SJSA1 (cell line): ENCODE data around the gene DAZAP1. TPM values are rescaled to one million over a fixed set of nuclear protein-coding genes. Genes with fewer than 3 reads are reported as not detected.
A peak's percentile ranks its signal among the peaks of the same experiment; 100 is the strongest.

Experiments
- DNase-seq, 2 experiments: peaks; one replicate each; pipeline ENCODE4 v3.0.0-alpha.2; 2015 to 2020; ENCODE audit warnings: low spot score in 2 of 2, low read depth in 1 of 2
- H3K27ac ChIP-seq: fragments of 250-450 bp; sonication (Bioruptor Pico); 2 replicates; pipeline ENCODE4 v1.5.1; 2020; ENCODE audit warnings: mild to moderate bottlenecking, moderate library complexity
- H3K27me3 ChIP-seq: fragments of 250-450 bp; sonication (Bioruptor Pico); replicated peaks from 2 replicates; pipeline ENCODE4 v1.5.1; 2020; ENCODE audit warnings: mild to moderate bottlenecking, moderate library complexity
- H3K36me3 ChIP-seq: fragments of 250-450 bp; sonication (Bioruptor Pico); 2 replicates; pipeline ENCODE4 v1.5.1; 2020; ENCODE audit warnings: mild to moderate bottlenecking
- H3K4me1 ChIP-seq: fragments of 250-450 bp; sonication (Bioruptor Pico); replicated peaks from 2 replicates; pipeline ENCODE4 v1.6.1; 2021; ENCODE audit warnings: mild to moderate bottlenecking
- H3K4me3 ChIP-seq: fragments of 250-450 bp; sonication (Bioruptor Pico); 2 replicates; pipeline ENCODE4 v1.5.1; 2020; ENCODE audit warnings: mild to moderate bottlenecking
- H3K9me3 ChIP-seq: fragments of 250-450 bp; sonication (Bioruptor Pico); replicated peaks from 2 replicates; pipeline ENCODE4 v1.5.1; 2020; ENCODE audit warnings: mild to moderate bottlenecking
- total RNA-seq: library from RNA; depleted of rRNA; stranded (reverse); fragments of >200 nt; shearing (Covaris generic); gene quantifications from 2 replicates; pipeline ENCODE4 v1.2.3, GENCODE V29; 2014

DAZAP1 gene
- total RNA-seq, 1 experiment from 2014 or later: 131 TPM

DNA sequence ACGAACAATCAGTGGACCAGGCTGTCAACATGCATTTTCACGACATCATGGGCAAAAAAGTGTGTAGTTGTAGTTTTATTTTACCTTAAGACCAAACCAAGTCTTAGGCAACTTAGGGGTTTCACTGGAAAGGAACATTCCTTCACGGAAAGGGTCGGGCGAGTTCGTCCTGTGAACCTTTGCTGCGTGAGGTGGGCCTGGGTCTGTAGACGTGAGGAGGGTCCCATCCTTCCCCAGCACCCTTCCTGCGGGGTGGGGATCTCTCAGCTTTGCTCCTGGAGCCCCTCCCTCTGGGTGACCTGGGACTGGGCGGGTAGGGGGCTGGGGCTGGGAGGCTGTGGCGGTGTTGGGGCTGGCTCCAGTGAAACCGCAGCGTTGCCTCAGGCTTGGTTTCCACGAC is 18.5 kb downstream of the DAZAP1 start:
- no peak for DNase-seq
- no peak overlapping the region for H3K27ac ChIP-seq
- no peaks in the 10 kb centered on the region; the same call in 1 of the 2 replicates for H3K9me3 ChIP-seq
- H3K4me1 ChIP-seq: no peaks in the 10 kb centered on the region
- H3K36me3 ChIP-seq: peaks cover 88% of the 10 kb centered on the region
- no peak overlapping the region for H3K4me3 ChIP-seq
- H3K27me3 ChIP-seq: no peaks in the 10 kb centered on the region

- no peak for DNase-seq
- H3K36me3 ChIP-seq: peaks cover 85% of the 10 kb centered on the region
- H3K4me1 ChIP-seq: no peaks in the 10 kb centered on the region
Measured at GRCh38 chr19:1426736-1427135, 19.4 kb downstream of the DAZAP1 start.

DNA sequence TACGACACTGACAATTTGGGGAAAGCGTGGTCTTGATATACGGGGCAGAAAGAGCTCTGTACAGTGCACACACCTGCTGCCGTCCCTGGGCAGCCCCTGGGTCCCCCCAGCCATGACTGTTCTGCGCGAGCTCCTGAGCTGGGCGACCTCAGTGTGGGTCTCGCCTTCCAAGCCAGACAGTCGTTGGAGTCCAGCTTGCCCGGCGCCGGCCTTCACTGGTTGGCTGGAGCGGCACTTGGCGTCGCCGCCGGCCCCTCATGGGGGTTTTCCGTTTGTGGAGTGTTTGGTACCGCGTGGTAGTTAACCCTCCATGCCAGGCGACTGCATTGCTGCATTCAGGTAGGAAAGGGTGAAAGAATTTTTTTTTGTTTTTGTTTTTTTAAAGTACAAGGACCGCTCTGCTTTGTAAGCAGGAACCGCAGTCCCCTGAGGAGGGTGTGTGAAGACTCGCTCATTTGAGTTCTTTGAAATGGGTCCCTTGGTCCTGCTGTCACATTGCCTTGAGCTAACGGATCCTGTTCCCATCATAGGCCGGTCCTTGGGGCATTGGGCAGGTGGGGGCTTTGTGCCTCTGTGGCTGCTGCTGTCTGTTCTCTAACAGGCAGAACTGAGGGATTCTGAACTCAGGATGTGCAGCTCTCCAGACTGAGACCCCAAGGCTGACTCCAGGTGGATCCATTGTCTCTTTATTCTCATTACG is 20.0 kb downstream of the DAZAP1 start:
- Histone ChIP-seq H3K4me3 (no peak overlapping the region), H3K36me3 (peaks cover 85% of the 10 kb centered on the region), H3K27me3 (no peaks in the 10 kb centered on the region), H3K9me3 (no peaks in the 10 kb centered on the region; the same call in 1 of the 2 replicates), H3K27ac (no peak overlapping the region), H3K4me1 (no peaks in the 10 kb centered on the region)
- no peak for DNase-seq

More at GRCh38 chr19:1426736-1427135, 19.4 kb downstream of the DAZAP1 start:
- no peaks in the 10 kb centered on the region for H3K27me3 ChIP-seq
- H3K27ac ChIP-seq: no peak overlapping the region
- no peak overlapping the region for H3K4me3 ChIP-seq
- H3K9me3 ChIP-seq: no peaks in the 10 kb centered on the region; the same call in 1 of the 2 replicates

DNA sequence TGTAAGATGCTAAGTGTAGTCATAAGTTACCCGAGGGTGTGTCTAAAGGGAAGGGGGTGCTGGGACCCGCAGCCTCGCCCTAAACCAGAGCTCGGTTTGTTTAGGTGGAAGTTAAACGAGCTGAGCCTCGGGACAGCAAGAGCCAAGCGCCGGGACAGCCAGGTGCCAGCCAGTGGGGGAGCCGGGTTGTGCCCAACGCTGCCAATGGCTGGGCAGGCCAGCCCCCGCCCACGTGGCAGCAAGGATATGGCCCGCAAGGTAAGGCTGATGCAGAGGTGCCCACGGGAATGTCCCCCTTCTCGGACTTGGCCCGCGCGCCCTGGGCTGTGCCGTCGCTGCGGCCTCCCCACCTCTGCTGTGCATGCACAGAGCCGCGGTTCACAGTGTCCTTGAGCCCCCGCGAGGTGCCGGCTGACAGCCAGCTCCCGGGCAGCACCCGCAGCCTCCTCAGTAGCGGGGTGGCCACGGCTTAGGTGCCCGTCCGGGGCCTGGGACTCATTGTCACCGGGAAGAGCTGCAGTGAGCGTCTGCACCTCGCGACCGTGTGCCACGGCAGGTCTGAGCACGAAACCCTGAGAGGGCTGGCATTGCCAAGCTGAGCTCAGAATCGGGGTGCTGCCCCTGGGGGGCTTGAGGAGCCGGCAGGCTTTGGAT is 21.5 kb downstream of the DAZAP1 start:
- H3K4me1 ChIP-seq: no peaks in the 10 kb centered on the region
- H3K27me3 ChIP-seq: no peaks in the 10 kb centered on the region
- H3K9me3 ChIP-seq: no peaks in the 10 kb centered on the region
- no peak overlapping the region for H3K4me3 ChIP-seq
- H3K27ac ChIP-seq: no peak overlapping the region
- no peak for DNase-seq
- peaks cover 85% of the 10 kb centered on the region for H3K36me3 ChIP-seq

- Histone ChIP-seq H3K4me3 (no peak overlapping the region), H3K9me3 (no peaks in the 10 kb centered on the region), H3K27me3 (no peaks in the 10 kb centered on the region), H3K4me1 (no peaks in the 10 kb centered on the region), H3K36me3 (peaks cover 88% of the 10 kb centered on the region), H3K27ac (no peak overlapping the region)
- no peak for DNase-seq
Measured at GRCh38 chr19:1429750-1430149, 22.4 kb downstream of the DAZAP1 start.

DNA sequence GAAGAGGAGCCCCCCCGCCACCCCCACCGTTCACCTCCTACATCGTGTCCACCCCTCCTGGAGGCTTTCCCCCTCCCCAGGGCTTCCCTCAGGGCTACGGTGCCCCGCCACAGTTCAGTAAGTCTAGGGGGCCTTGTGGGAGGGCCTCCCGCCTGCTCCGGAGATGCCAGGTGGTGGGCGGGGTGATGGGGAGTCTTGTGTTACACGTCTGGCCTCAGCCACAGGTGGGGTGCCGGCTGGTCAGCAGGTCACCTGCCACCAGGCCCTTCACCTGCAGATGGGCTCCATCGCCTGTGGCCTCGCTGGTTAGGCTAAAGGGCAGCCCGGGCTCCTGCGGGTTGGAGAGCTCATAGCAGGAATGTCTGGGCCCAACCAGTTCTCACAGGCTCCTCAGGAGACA is 22.9 kb downstream of the DAZAP1 start:
- H3K4me1 ChIP-seq: no peaks in the 10 kb centered on the region
- no peak overlapping the region for H3K27ac ChIP-seq
- no peaks in the 10 kb centered on the region for H3K27me3 ChIP-seq
- no peaks in the 10 kb centered on the region for H3K9me3 ChIP-seq
- DNase-seq: no peak
- H3K4me3 ChIP-seq: no peak overlapping the region
- peaks cover 84% of the 10 kb centered on the region for H3K36me3 ChIP-seq

GRCh38 chr19:1431759-1432506 is 24.5 kb downstream of the DAZAP1 start:
- H3K4me3 ChIP-seq: no peak overlapping the region
- H3K36me3 ChIP-seq: peaks cover 79% of the 10 kb centered on the region
- H3K27ac ChIP-seq: no peak overlapping the region
- no peaks in the 10 kb centered on the region for H3K27me3 ChIP-seq
- no peak for DNase-seq
- H3K4me1 ChIP-seq: no peaks in the 10 kb centered on the region
- no peaks in the 10 kb centered on the region for H3K9me3 ChIP-seq

- peaks cover 73% of the 10 kb centered on the region for H3K36me3 ChIP-seq
Measured at GRCh38 chr19:1432507-1432887, 25.1 kb downstream of the DAZAP1 start.

GRCh38 chr19:1433119-1434039 is 26.0 kb downstream of the DAZAP1 start:
- Histone ChIP-seq H3K9me3 (no peaks in the 10 kb centered on the region), H3K36me3 (peaks cover 67% of the 10 kb centered on the region), H3K4me1 (0 out of 2 replicates have a peak, but pooled peaks cover 4% of the 10 kb centered on the region), H3K27ac (no peak overlapping the region), H3K4me3 (no peak overlapping the region), H3K27me3 (no peaks in the 10 kb centered on the region)
- DNase-seq: no peak

More at GRCh38 chr19:1432507-1432887, 25.1 kb downstream of the DAZAP1 start:
- no peaks in the 10 kb centered on the region for H3K4me1 ChIP-seq
- DNase-seq: no peak
- H3K9me3 ChIP-seq: no peaks in the 10 kb centered on the region
- no peak overlapping the region for H3K4me3 ChIP-seq
- H3K27ac ChIP-seq: no peak overlapping the region
- H3K27me3 ChIP-seq: no peaks in the 10 kb centered on the region

GRCh38 chr19:1434040-1434366 is 26.6 kb downstream of the DAZAP1 start:
- DNase-seq: no peak
- Histone ChIP-seq H3K9me3 (no peaks in the 10 kb centered on the region), H3K4me3 (no peak overlapping the region), H3K36me3 (peaks cover 67% of the 10 kb centered on the region), H3K4me1 (0 out of 2 replicates have a peak, but pooled peaks cover 4% of the 10 kb centered on the region), H3K27me3 (no peaks in the 10 kb centered on the region), H3K27ac (no peak overlapping the region)

- Histone ChIP-seq H3K27me3 (no peaks in the 10 kb centered on the region), H3K4me3 (no peak overlapping the region), H3K9me3 (no peaks in the 10 kb centered on the region), H3K27ac (no peak overlapping the region), H3K4me1 (peaks cover 8% of the 10 kb centered on the region), H3K36me3 (peaks cover 67% of the 10 kb centered on the region)
- no peak for DNase-seq
Measured at GRCh38 chr19:1434577-1435060, 27.2 kb downstream of the DAZAP1 start.

- Histone ChIP-seq H3K9me3 (no peaks in the 10 kb centered on the region), H3K27me3 (no peaks in the 10 kb centered on the region), H3K4me3 (no peak overlapping the region), H3K4me1 (peaks cover 12% of the 10 kb centered on the region), H3K27ac (no peak overlapping the region), H3K36me3 (peaks cover 69% of the 10 kb centered on the region)
- DNase-seq: no peak
Measured at GRCh38 chr19:1435378-1435989, 28.1 kb downstream of the DAZAP1 start.

- Histone ChIP-seq H3K9me3 (no peaks in the 10 kb centered on the region), H3K27me3 (no peaks in the 10 kb centered on the region), H3K4me3 (peak overlapping the region; percentile 97), H3K27ac (0 out of 2 replicates have a peak overlapping the region, but pooled peaks have one; percentile 95), H3K4me1 (peaks cover 12% of the 10 kb centered on the region), H3K36me3 (peaks cover 76% of the 10 kb centered on the region)
- DNase-seq: no peak
Measured at GRCh38 chr19:1437609-1438008, 30.2 kb downstream of the DAZAP1 start.
